GM18861 (cell line): Measurements from ENCODE around the gene TRAF3IP1.
"Not testable (repeated sequence)": the region's sequence is repeated elsewhere in the genome, so short reads cannot be mapped to it uniquely, and the experiment has no call there.

ENCODE experiments used
- ATAC-seq: cut with Tn5 transposase; IDR thresholded peaks from one replicate; pipeline ENCODE4 v1.9.1; 2021; ENCODE audit not compliant: unreplicated experiment

The TRAF3IP1 gene

GRCh38 chr2:238404406-238405216, 84.3 kb downstream of the TRAF3IP1 start:
- no peak for ATAC-seq

GRCh38 chr2:238405217-238405555, 84.9 kb downstream of the TRAF3IP1 start:
- ATAC-seq = not testable (repeated sequence)

GRCh38 chr2:238406221-238406997, 86.1 kb downstream of the TRAF3IP1 start:
- no peak for ATAC-seq

GRCh38 chr2:238406998-238407285, 86.6 kb downstream of the TRAF3IP1 start:
- no peak for ATAC-seq

- no peak for ATAC-seq
These were observed 87.2 kb downstream of the TRAF3IP1 start for GRCh38 chr2:238407566-238407965.

- no peak for ATAC-seq
These were observed 88.5 kb downstream of the TRAF3IP1 start for GRCh38 chr2:238408615-238409340.

GRCh38 chr2:238409341-238410199, 89.3 kb downstream of the TRAF3IP1 start:
- ATAC-seq = no peak

- ATAC-seq = no peak
These were observed 91.9 kb downstream of the TRAF3IP1 start for GRCh38 chr2:238412067-238412767.

GRCh38 chr2:238413368-238413767, 93.0 kb downstream of the TRAF3IP1 start:
- no peak for ATAC-seq

- no peak for ATAC-seq
These were observed 94.9 kb downstream of the TRAF3IP1 start for GRCh38 chr2:238415036-238415764.

- no peak for ATAC-seq
These were observed 95.6 kb downstream of the TRAF3IP1 start for GRCh38 chr2:238415893-238416292.

GRCh38 chr2:238418196-238418998, 98.1 kb downstream of the TRAF3IP1 start:
- no peak for ATAC-seq

- no peak for ATAC-seq
These were observed 98.8 kb downstream of the TRAF3IP1 start for GRCh38 chr2:238418999-238419546.

- ATAC-seq = no peak
These were observed 100.1 kb downstream of the TRAF3IP1 start for GRCh38 chr2:238420442-238420841.

GRCh38 chr2:238420878-238421694, 100.8 kb downstream of the TRAF3IP1 start:
- ATAC-seq = no peak

- ATAC-seq = no peak
These were observed 101.3 kb downstream of the TRAF3IP1 start for GRCh38 chr2:238421695-238422035.

- ATAC-seq = no peak
These were observed 102.0 kb downstream of the TRAF3IP1 start for GRCh38 chr2:238422285-238422684.

- no peak for ATAC-seq
These were observed 102.6 kb downstream of the TRAF3IP1 start for GRCh38 chr2:238422940-238423339.
